Astrocyte of the cerebellum (primary cell): Measurements from ENCODE around the gene P2RY2.

Experiments used
- DNase-seq: peaks from one replicate; pipeline ENCODE4 v3.0.0-alpha.2; 2011; ENCODE audit warnings: low read depth
- H3K4me3 ChIP-seq: 2 replicates; pipeline ENCODE4 v1.5.1; 2011; ENCODE audit warnings: mild to moderate bottlenecking, low read depth, low read length, moderate library complexity
- in situ Hi-C: cut with HindIII; loops from 2 replicates; pipeline ENCODE4 v1.10.0; 2017; ENCODE audit warnings: low sequenced_read_pairs
- TF ChIP-seq, protein P1 (sequence below): IDR thresholded peaks from 2 replicates; pipeline ENCODE4 v1.5.1; 2012; ENCODE audit warnings: low read length, low read depth, moderate library complexity, mild to moderate bottlenecking; ENCODE audit errors: missing control alignments

The P2RY2 gene

DNA sequence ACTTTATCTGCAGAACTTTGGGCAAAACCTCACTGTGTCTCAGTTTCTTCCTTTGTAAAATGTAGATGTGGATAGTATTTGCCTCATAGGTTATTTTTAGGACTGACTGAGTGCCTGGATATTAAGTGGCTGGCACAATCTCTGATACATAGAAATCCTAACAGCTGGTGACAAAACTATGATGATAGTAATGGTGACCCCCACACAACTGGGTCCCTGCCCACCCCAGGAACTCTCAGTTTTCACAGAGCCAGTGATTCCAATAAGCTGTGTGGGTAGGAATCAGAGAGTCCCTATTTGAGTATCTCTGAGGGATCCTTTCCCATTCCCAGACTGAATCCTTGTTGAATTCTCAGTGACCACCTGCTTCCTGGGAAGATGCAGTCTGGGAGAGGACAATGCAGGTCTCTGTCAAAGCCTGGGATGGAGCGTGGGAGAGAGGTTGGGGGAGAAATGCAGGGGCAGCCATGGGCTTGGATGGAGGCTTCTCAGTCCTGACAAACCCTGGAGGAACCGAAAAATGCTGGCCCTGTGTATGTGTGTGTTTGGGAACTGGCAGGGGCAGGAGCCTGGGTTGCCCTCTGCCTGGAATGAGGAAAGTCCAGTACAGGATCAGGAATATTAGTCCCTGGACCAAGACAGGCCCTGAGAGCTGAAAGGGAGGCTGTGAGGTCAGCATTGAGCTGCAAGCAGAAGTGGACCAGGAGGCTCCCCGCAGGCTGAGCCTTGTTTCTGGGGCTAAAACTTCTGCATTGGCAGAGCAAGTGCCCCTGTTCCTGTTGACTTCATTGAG, 48.0 kb downstream of the P2RY2 start:
- no peak overlapping the region for H3K4me3 ChIP-seq
- in situ Hi-C loops = loop anchor here (5.0 kb wide), 1 partner anchor 44 kb away; no protein-coding TSS in a partner anchor
- TF ChIP-seq, protein P1, sequence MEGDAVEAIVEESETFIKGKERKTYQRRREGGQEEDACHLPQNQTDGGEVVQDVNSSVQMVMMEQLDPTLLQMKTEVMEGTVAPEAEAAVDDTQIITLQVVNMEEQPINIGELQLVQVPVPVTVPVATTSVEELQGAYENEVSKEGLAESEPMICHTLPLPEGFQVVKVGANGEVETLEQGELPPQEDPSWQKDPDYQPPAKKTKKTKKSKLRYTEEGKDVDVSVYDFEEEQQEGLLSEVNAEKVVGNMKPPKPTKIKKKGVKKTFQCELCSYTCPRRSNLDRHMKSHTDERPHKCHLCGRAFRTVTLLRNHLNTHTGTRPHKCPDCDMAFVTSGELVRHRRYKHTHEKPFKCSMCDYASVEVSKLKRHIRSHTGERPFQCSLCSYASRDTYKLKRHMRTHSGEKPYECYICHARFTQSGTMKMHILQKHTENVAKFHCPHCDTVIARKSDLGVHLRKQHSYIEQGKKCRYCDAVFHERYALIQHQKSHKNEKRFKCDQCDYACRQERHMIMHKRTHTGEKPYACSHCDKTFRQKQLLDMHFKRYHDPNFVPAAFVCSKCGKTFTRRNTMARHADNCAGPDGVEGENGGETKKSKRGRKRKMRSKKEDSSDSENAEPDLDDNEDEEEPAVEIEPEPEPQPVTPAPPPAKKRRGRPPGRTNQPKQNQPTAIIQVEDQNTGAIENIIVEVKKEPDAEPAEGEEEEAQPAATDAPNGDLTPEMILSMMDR = no peak
- DNase-seq = no peak

DNA sequence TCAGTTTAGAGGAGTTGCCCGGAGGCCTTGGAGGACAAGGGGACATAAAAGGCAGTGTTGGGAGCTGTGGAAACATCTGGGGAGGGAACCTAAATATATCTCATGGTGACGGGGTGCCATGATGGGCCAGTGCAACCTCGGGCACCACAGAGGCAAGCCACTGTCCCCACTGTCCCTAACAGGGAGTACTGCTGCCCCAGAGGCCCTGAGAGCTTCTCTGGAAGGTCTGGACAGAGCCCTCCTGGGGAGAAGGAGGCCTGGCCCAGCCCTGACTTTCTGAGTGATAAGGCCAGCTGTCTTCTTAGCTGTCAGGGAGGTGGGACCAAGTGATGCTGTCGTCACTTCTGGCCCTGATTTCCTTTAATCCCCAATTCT, 48.6 kb downstream of the P2RY2 start:
- DNase-seq = no peak
- in situ Hi-C loops = loop anchor here (5.0 kb wide), 1 partner anchor 44 kb away; no protein-coding TSS in a partner anchor
- H3K4me3 ChIP-seq = no peak overlapping the region
- TF ChIP-seq, protein P1 = no peak

DNA sequence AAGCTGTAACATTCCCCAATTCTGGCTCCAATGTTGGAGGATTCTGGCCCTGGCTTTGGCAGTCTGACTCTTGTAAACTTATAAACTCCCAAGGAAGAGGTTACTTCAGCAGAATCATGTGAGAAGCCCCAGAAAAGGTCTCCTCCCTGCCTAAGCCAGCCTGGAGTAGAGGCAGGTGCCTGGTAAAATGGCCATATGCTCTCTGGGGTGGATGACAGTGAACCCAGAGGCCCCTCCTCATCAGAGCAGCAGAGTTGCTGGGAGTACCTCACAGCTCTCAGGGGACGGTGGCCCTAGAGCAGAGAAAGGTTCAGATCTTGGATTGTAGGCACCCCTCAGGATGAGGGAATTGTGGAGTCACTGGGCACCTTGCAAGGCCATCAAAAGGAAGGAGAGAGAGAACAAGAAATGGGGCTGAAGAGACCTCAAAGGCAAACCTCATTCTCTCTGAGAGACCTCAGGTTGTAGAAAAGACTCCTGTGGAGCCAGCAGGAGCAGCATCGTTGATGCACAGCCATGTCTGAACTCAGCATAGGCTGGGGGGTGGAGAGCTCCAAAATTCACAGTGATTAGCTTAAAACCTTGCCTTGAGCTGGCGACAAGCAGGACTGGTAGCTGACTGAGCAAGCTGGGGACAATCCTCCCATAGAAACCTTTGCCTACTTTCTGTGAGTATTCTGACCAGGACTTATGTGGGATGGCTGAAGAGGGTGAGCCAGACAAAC, 49.2 kb downstream of the P2RY2 start:
- DNase-seq = no peak
- in situ Hi-C loops = loop anchor here (5.0 kb wide), 1 partner anchor 45 kb away; no protein-coding TSS in a partner anchor
- no peak overlapping the region for H3K4me3 ChIP-seq
- TF ChIP-seq, protein P1 = no peak

DNA sequence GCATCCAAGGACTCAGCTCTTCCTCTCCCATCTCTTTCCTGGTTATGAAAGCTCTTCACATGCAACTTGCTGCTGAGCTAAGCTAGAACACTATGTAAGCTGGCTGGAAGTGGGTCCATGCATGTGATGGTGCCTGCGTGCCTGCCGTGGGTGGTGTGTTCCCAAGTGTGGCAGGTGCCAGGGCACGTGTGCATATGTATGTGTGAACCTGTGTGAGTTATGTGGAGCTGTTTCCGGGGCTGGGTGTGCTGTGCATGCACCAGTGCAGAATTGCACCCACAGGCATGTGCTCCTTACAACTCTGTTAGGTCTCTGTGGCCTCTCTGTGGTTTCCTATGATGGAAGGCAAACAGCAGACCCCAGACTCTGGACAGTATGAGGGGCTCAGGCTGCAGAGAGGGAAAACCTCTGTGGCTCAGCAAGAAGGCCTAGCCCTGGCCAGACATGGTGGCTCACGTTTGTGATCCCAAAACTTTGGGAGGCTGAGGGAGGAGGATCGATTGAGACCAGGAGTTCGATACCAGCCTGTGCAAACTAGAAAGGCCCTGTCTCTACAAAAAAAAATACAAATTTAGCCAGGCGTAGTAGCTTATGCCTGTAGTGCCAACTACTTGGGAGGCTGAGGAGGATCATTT, 49.9 kb downstream of the P2RY2 start:
- H3K4me3 ChIP-seq = no peak overlapping the region
- TF ChIP-seq, protein P1 = no peak
- in situ Hi-C loops = loop anchor here (5.0 kb wide), 1 partner anchor 46 kb away; no protein-coding TSS in a partner anchor
- no peak for DNase-seq

DNA sequence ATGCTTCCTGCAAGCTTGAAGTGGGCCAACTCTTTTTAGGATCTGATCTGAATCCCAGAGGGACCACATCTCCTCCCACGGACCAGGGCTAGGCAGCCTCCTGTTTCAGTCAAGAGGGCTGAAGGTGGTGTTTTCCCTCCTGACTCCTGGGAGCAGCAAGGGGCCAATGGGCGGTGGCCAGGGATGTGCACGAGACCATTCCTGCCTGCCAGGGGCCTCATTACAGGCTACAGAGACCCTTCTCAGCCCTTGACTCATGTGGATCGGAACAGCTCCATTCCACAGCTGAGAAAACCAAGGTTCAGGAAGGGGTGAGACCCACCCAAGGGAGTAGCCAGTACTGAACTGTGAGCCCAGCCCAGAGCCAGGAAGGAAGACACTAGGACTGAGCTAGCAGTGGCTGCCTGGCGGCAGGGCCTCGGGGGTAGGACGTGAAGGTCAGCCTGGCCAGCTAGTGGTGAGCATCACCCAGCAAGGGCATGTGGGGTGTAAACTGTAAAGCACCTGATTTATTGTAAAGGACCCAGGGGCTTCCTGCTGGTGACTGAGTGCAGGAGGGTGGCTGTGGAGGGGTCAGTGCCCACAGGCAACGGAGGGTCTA, 50.7 kb downstream of the P2RY2 start:
- no peak for DNase-seq
- in situ Hi-C loops = loop anchor here (5.0 kb wide), 1 partner anchor 46 kb away; no protein-coding TSS in a partner anchor
- no peak overlapping the region for H3K4me3 ChIP-seq
- TF ChIP-seq, protein P1 = no peak
